Neuronal stem cell (in vitro differentiated cells): ENCODE results near the gene TMEM184C.

ENCODE experiments used
- DNase-seq: peaks from one replicate; pipeline ENCODE4 v3.0.0-alpha.2; 2013; ENCODE audit warnings: low spot score
- H2AFZ ChIP-seq: one replicate; pipeline ENCODE4 v1.6.1; 2013; ENCODE audit warnings: mild to moderate bottlenecking, low read length, inconsistent platforms
- H2AK5ac ChIP-seq: 2 replicates; pipeline ENCODE4 v1.6.1; 2013; ENCODE audit warnings: low read depth, mild to moderate bottlenecking, inconsistent platforms, low read length, moderate library complexity, mixed read lengths
- H2BK120ac ChIP-seq: 2 replicates; pipeline ENCODE4 v1.6.1; 2013; ENCODE audit warnings: low read depth, mild to moderate bottlenecking, inconsistent platforms, low read length, moderate library complexity, mixed read lengths
- H2BK12ac ChIP-seq: one replicate; pipeline ENCODE4 v1.6.1; 2013; ENCODE audit warnings: low read length, inconsistent platforms
- H2BK15ac ChIP-seq: 2 replicates; pipeline ENCODE4 v1.6.1; 2013; ENCODE audit warnings: mild to moderate bottlenecking, low read length, inconsistent platforms, mixed read lengths
- H2BK5ac ChIP-seq: one replicate; pipeline ENCODE4 v1.6.1; 2013; ENCODE audit warnings: inconsistent platforms, mild to moderate bottlenecking, low read length, moderate library complexity
- H3K14ac ChIP-seq: one replicate; pipeline ENCODE4 v1.6.1; 2013; ENCODE audit warnings: low read length, inconsistent platforms
- H3K18ac ChIP-seq: 2 replicates; pipeline ENCODE4 v1.6.1; 2013; ENCODE audit warnings: low read length, inconsistent platforms
- H3K23ac ChIP-seq: 2 replicates; pipeline ENCODE4 v1.6.1; 2013; ENCODE audit warnings: low read depth, mild to moderate bottlenecking, mixed read lengths, low read length, inconsistent platforms; ENCODE audit not compliant: poor library complexity
- H3K27ac ChIP-seq: replicated peaks from 3 replicates; pipeline ENCODE4 v1.5.1; 2013; ENCODE audit warnings: low read length, inconsistent platforms
- H3K27me3 ChIP-seq, 3 experiments: 2 replicates each; pipeline ENCODE4 v1.6.1; 2013; ENCODE audit warnings: low read length in 3 of 3, mild to moderate bottlenecking in 2 of 3, inconsistent platforms in 1 of 3, low read depth in 1 of 3, mixed read lengths in 1 of 3, moderate library complexity in 1 of 3; ENCODE audit not compliant: control insufficient read depth in 3 of 3, insufficient read depth in 3 of 3
- H3K36me3 ChIP-seq, 2 donors: replicated peaks in 1 of 2; 2 replicates each; pipeline ENCODE4 v1.6.1; 2013; ENCODE audit warnings: low read length in 2 of 2; ENCODE audit not compliant: control insufficient read depth in 2 of 2, insufficient read depth in 2 of 2
- H3K4ac ChIP-seq: 2 replicates; pipeline ENCODE4 v1.6.1; 2013; ENCODE audit warnings: inconsistent platforms, mild to moderate bottlenecking, low read length, moderate library complexity
- H3K4me1 ChIP-seq, 2 donors: 1 replicate in 1 of 2; 2 replicates in 1 of 2; pipeline ENCODE4 v1.6.1; 2013; ENCODE audit warnings: low read length in 2 of 2, low read depth in 1 of 2; ENCODE audit not compliant: control insufficient read depth in 2 of 2, insufficient read depth in 1 of 2
- H3K4me2 ChIP-seq: one replicate; pipeline ENCODE4 v1.6.1; 2013; ENCODE audit warnings: mild to moderate bottlenecking, low read length, inconsistent platforms; ENCODE audit not compliant: insufficient read depth, poor library complexity, severe bottlenecking
- H3K4me3 ChIP-seq, 2 donors: 2 replicates each; pipeline ENCODE4 v1.5.1; 2013; ENCODE audit warnings: low read length in 2 of 2, mild to moderate bottlenecking in 2 of 2, inconsistent platforms in 1 of 2, moderate library complexity in 1 of 2
- H3K79me1 ChIP-seq: one replicate; pipeline ENCODE4 v1.6.1; 2013; ENCODE audit warnings: low read depth, mild to moderate bottlenecking, inconsistent platforms, low read length, moderate library complexity
- H3K9ac ChIP-seq: one replicate; pipeline ENCODE4 v1.6.1; 2013; ENCODE audit warnings: mild to moderate bottlenecking, low read depth, low read length, inconsistent platforms; ENCODE audit not compliant: poor library complexity
- H3K9me3 ChIP-seq, 2 donors: replicated peaks in 1 of 2; 2 replicates each; pipeline versions ENCODE3 to v1.6.1; 2013; ENCODE audit warnings: low read length in 2 of 2, mild to moderate bottlenecking in 2 of 2, inconsistent platforms in 1 of 2, low read depth in 1 of 2, mixed read lengths in 1 of 2, moderate library complexity in 1 of 2; ENCODE audit not compliant: control insufficient read depth in 2 of 2, insufficient read depth in 1 of 2
- H4K8ac ChIP-seq: one replicate; pipeline ENCODE4 v1.6.1; 2013; ENCODE audit warnings: low read depth, mild to moderate bottlenecking, inconsistent platforms, low read length, moderate library complexity
- H4K91ac ChIP-seq: one replicate; pipeline ENCODE4 v1.6.1; 2013; ENCODE audit warnings: low read length, low read depth, mild to moderate bottlenecking, inconsistent platforms; ENCODE audit not compliant: poor library complexity
- WGBS, 2 donors: extraction: QIAGEN DNeasy Blood & Tissue Kit; methylation state at CpG; one replicate each; pipeline ENCODE4 v1.1.7; 2013; ENCODE audit warnings: missing lambda C conversion rate in 2 of 2, mixed read lengths in 1 of 2; ENCODE audit not compliant: insufficient read length in 2 of 2, insufficient replicate concordance in 1 of 2; ENCODE audit errors: extremely low coverage in 2 of 2; 5-methylcytosine and 5-hydroxymethylcytosine counted together

TMEM184C gene

GRCh38 chr4:147587041-147587440 lies 30.2 kb upstream of the TMEM184C start:
- H3K27ac ChIP-seq = no peak overlapping the region
- H3K4ac ChIP-seq = no peak overlapping the region
- no peak overlapping the region for H3K14ac ChIP-seq
- no peak overlapping the region for H2BK5ac ChIP-seq
- H3K9ac ChIP-seq = no peak overlapping the region
- H3K18ac ChIP-seq = no peak overlapping the region
- H2BK15ac ChIP-seq = no peak overlapping the region
- H3K27me3 ChIP-seq = no peaks in the 10 kb centered on the region
- no peak overlapping the region for H4K91ac ChIP-seq
- H3K9me3 ChIP-seq = no peaks in the 10 kb centered on the region
- no peak for DNase-seq
- H2BK120ac ChIP-seq = no peak overlapping the region
- no peak overlapping the region for H3K4me2 ChIP-seq
- no peaks in the 10 kb centered on the region for H3K79me1 ChIP-seq
- no peak overlapping the region for H2BK12ac ChIP-seq
- no peak overlapping the region for H4K8ac ChIP-seq
- H3K4me3 ChIP-seq = no peak overlapping the region
- no CpG with 5 or more reads among the region's 3 CpGs for WGBS, 2 donors
- H2AK5ac ChIP-seq = no peak overlapping the region
- peaks cover 0 to 3% of the 10 kb centered on the region in 2 donors for H3K4me1 ChIP-seq
- H3K36me3 ChIP-seq = no peaks in the 10 kb centered on the region
- H3K23ac ChIP-seq = no peak overlapping the region
- H2AFZ ChIP-seq = no peak overlapping the region

- H3K79me1 ChIP-seq = no peaks in the 10 kb centered on the region
- H2AFZ ChIP-seq = no peak overlapping the region
- H2AK5ac ChIP-seq = no peak overlapping the region
- no peak overlapping the region for H2BK120ac ChIP-seq
- no peak for DNase-seq
- no CpG with 5 or more reads among the region's 1 CpG for WGBS, 2 donors
- H3K27ac ChIP-seq = no peak overlapping the region
- peaks cover 0 to 3% of the 10 kb centered on the region in 2 donors for H3K4me1 ChIP-seq
- H3K4me3 ChIP-seq = no peak overlapping the region
- H3K9ac ChIP-seq = no peak overlapping the region
- H2BK12ac ChIP-seq = no peak overlapping the region
- no peaks in the 10 kb centered on the region for H3K27me3 ChIP-seq
- no peak overlapping the region for H3K18ac ChIP-seq
- H4K8ac ChIP-seq = no peak overlapping the region
- H3K14ac ChIP-seq = no peak overlapping the region
- H2BK5ac ChIP-seq = no peak overlapping the region
- no peak overlapping the region for H3K4ac ChIP-seq
- H3K36me3 ChIP-seq = no peaks in the 10 kb centered on the region
- H4K91ac ChIP-seq = no peak overlapping the region
- no peaks in the 10 kb centered on the region for H3K9me3 ChIP-seq
- no peak overlapping the region for H3K4me2 ChIP-seq
- H2BK15ac ChIP-seq = no peak overlapping the region
- H3K23ac ChIP-seq = no peak overlapping the region
These were observed 27.6 kb upstream of the TMEM184C start for GRCh38 chr4:147589586-147589985.

- WGBS, 2 donors = no CpG with 5 or more reads among the region's 12 CpGs
- H2AK5ac ChIP-seq = no peak overlapping the region
- H3K27me3 ChIP-seq = no peaks in the 10 kb centered on the region
- H3K14ac ChIP-seq = no peak overlapping the region
- H4K8ac ChIP-seq = no peak overlapping the region
- no peak overlapping the region for H3K4me2 ChIP-seq
- DNase-seq = peak; percentile 71
- no peak overlapping the region for H3K4ac ChIP-seq
- no peak overlapping the region for H3K23ac ChIP-seq
- H3K18ac ChIP-seq = no peak overlapping the region
- no peak overlapping the region for H2BK120ac ChIP-seq
- peak overlapping the region; percentile 26 for H2AFZ ChIP-seq
- H3K27ac ChIP-seq = no peak overlapping the region
- no peaks in the 10 kb centered on the region for H3K9me3 ChIP-seq
- no peaks in the 10 kb centered on the region for H3K36me3 ChIP-seq
- H2BK15ac ChIP-seq = no peak overlapping the region
- peaks cover 0 to 3% of the 10 kb centered on the region in 2 donors for H3K4me1 ChIP-seq
- H3K4me3 ChIP-seq = no peak overlapping the region
- H2BK12ac ChIP-seq = peak overlapping the region; percentile 58
- H3K79me1 ChIP-seq = no peaks in the 10 kb centered on the region
- H3K9ac ChIP-seq = no peak overlapping the region
- H4K91ac ChIP-seq = no peak overlapping the region
- H2BK5ac ChIP-seq = no peak overlapping the region
These were observed 26.8 kb upstream of the TMEM184C start for GRCh38 chr4:147590249-147590920.

GRCh38 chr4:147591106-147591505 lies 26.1 kb upstream of the TMEM184C start:
- Histone ChIP-seq H3K4me2 (no peak overlapping the region), H2BK120ac (no peak overlapping the region), H2BK15ac (no peak overlapping the region), H3K23ac (no peak overlapping the region), H3K27ac (no peak overlapping the region), H3K14ac (no peak overlapping the region), H2BK5ac (no peak overlapping the region), H3K18ac (no peak overlapping the region), H3K27me3 (no peaks in the 10 kb centered on the region), H2AFZ (no peak overlapping the region), H2AK5ac (no peak overlapping the region), H3K79me1 (no peaks in the 10 kb centered on the region), H4K91ac (no peak overlapping the region), H4K8ac (no peak overlapping the region), H3K9me3 (no peaks in the 10 kb centered on the region), H2BK12ac (no peak overlapping the region), H3K4me1 (peaks cover 0 to 3% of the 10 kb centered on the region in 2 donors), H3K4ac (no peak overlapping the region), H3K4me3 (no peak overlapping the region), H3K9ac (no peak overlapping the region), H3K36me3 (no peaks in the 10 kb centered on the region)
- no peak for DNase-seq
